NCI-H69 (cell line): Measurements from ENCODE around the gene GID8.

ENCODE experiments used
- DNase-seq: peaks from one replicate; lab custom pipeline; 2025; lab: John Stamatoyannopoulos, UW

The GID8 gene

GRCh38 chr20:62986257-62986800, 48.4 kb downstream of the GID8 start:
- no peak for DNase-seq

- no peak for DNase-seq
Observed at GRCh38 chr20:62987114-62987513, 49.2 kb downstream of the GID8 start.

GRCh38 chr20:62989201-62989601, 51.3 kb downstream of the GID8 start:
- no peak for DNase-seq

GRCh38 chr20:62990306-62990825, 52.4 kb downstream of the GID8 start:
- DNase-seq: no peak

GRCh38 chr20:62991196-62991807, 53.4 kb downstream of the GID8 start:
- DNase-seq: no peak

- no peak for DNase-seq
Observed at GRCh38 chr20:62991863-62992262, 53.9 kb downstream of the GID8 start.

- DNase-seq: no peak
Observed at GRCh38 chr20:62993856-62994494, 56.0 kb downstream of the GID8 start.

GRCh38 chr20:62994869-62995281, 56.9 kb downstream of the GID8 start:
- DNase-seq: no peak

GRCh38 chr20:62995481-62995880, 57.5 kb downstream of the GID8 start:
- no peak for DNase-seq

GRCh38 chr20:62995898-62996595, 58.1 kb downstream of the GID8 start:
- DNase-seq: peak; percentile 69

- no peak for DNase-seq
Observed at GRCh38 chr20:62996596-62996982, 58.6 kb downstream of the GID8 start.

GRCh38 chr20:62997417-62998035, 59.6 kb downstream of the GID8 start:
- DNase-seq: no peak
